Activated CD8-positive, alpha-beta T cell treated with anti-CD3 and anti-CD28 coated beads for 36 hours (primary cell): Measurements from ENCODE around the gene IL24. TPM values are rescaled to one million over a fixed set of nuclear protein-coding genes. Genes with fewer than 3 reads are reported as not detected.

Source experiments
- ATAC-seq: fragments of 200-7000 bp; cut with Tn5 transposase; one replicate; pipeline ENCODE4 v1.10.0; 2021; ENCODE audit warnings: mild to moderate bottlenecking, moderate library complexity
- CTCF ChIA-PET: fragments of 350-600 bp; sonication (Branson Sonifier 250); formaldehyde crosslinking; loops from one replicate; lab custom pipeline; 2021; ENCODE audit warnings: antibody characterized with exemption; lab: Charles Lee
- POLR2A ChIA-PET: fragments of 350-600 bp; sonication (Branson Sonifier 250); formaldehyde crosslinking; loops from one replicate; lab custom pipeline; 2021; ENCODE audit warnings: antibody characterized with exemption; lab: Charles Lee
- DNase-seq: peaks from one replicate; pipeline ENCODE4 v3.0.0-alpha.2; 2020
- H3K27ac Mint-ChIP-seq: one replicate; pipeline ENCODE4 v1.8.0; 2021; ENCODE audit warnings: mild to moderate bottlenecking, mixed read lengths
- H3K27me3 Mint-ChIP-seq: one replicate; pipeline ENCODE4 v1.8.0; 2021; ENCODE audit warnings: mixed read lengths
- H3K36me3 Mint-ChIP-seq: one replicate; pipeline ENCODE4 v1.8.0; 2021; ENCODE audit warnings: low read depth, mixed read lengths
- H3K4me1 Mint-ChIP-seq: one replicate; pipeline ENCODE4 v1.8.0; 2021; ENCODE audit warnings: low read depth, mixed read lengths
- H3K4me3 Mint-ChIP-seq: one replicate; pipeline ENCODE4 v1.8.0; 2021; ENCODE audit warnings: mild to moderate bottlenecking, moderate library complexity, mixed read lengths
- H3K9me3 Mint-ChIP-seq: one replicate; pipeline ENCODE4 v1.8.0; 2021; ENCODE audit warnings: mixed read lengths
- CTCF ChIP-seq: fragments of 200-600 bp; IDR thresholded peaks from one replicate; pipeline ENCODE4 v1.8.0; 2022; ENCODE audit warnings: antibody characterized with exemption, mild to moderate bottlenecking
- intact Hi-C: fragments of 100-400 bp; cut with micrococcal nuclease; formaldehyde crosslinking; loops from one replicate; pipeline ENCODE4 v1.10.0; 2022
- total RNA-seq, 2 experiments: library from RNA; stranded (reverse); gene quantifications; one replicate each; pipeline ENCODE4 v1.2.3, GENCODE V29; 2021

The IL24 gene
- total RNA-seq, 2 experiments from 2014 or later: 0.54 to 0.81 TPM

DNA sequence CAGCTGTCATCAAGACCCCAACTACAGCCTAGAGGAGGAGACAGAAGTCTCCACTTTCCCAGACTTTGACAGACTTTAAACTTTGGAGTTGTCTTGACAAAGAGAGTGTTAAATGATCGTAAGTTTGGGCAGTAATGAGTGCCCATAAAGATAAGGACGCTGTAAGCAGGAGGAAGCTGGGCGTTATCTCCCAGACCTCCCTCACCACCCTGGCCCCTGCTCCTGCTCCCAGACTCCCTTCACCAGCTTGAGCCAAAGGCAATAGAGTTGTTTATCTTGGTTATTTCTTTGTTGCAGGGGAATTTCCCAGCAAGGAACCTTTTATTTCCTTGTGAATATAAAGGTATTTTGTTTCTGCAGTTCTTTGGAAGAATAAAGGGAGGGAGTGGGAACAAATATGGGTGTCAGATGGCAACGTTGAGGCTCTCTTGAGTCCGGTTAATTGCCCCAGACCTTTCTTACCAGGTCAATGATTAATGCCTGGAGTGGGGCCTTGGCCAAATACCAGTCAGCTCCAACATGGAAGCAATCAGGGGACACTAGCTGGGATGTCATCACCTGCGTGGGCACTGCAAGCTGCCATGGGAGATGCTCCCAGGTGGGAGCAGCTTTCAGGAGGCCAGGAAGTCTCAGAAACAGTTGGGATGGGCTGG, 44.6 kb downstream of the IL24 start:
- intact Hi-C loops: no loop called here
- ATAC-seq (no peak), DNase-seq (no peak)
- Mint-ChIP-seq H3K27me3 (peaks cover 2% of the 10 kb centered on the region), H3K4me1 (no peaks in the 10 kb centered on the region), H3K4me3 (no peak overlapping the region), H3K27ac (no peak overlapping the region), H3K9me3 (no peaks in the 10 kb centered on the region), H3K36me3 (no peaks in the 10 kb centered on the region)
- CTCF ChIA-PET: interaction anchor here (0.8 to 4.7 kb wide), 9 partner anchors 10 to 132 kb away, joined by 3 to 35 read pairs (median 6); partner anchors contain the start of gene IL20
- POLR2A ChIA-PET: interaction anchor here (1.1 kb wide), 1 partner anchor 9 kb away, joined by 4 read pairs; no protein-coding TSS in a partner anchor
- TF ChIP-seq CTCF: no peak

- TF ChIP-seq CTCF: no peak
- no peaks in the 10 kb centered on the region for H3K4me1 Mint-ChIP-seq
- no peaks in the 10 kb centered on the region for H3K36me3 Mint-ChIP-seq
- no peaks in the 10 kb centered on the region for H3K9me3 Mint-ChIP-seq
- intact Hi-C loops: no loop called here
- ATAC-seq: no peak
- peaks cover 2% of the 10 kb centered on the region for H3K27me3 Mint-ChIP-seq
- DNase-seq: no peak
- H3K27ac Mint-ChIP-seq: no peak overlapping the region
- H3K4me3 Mint-ChIP-seq: no peak overlapping the region
- CTCF ChIA-PET: interaction anchor here (2.9 to 4.7 kb wide), 2 partner anchors 9 to 12 kb away, joined by 13 to 35 read pairs; no protein-coding TSS in a partner anchor
- POLR2A ChIA-PET: interaction anchor here (1.0 kb wide), 1 partner anchor 36 kb away, joined by 3 read pairs; no protein-coding TSS in a partner anchor
Measured at GRCh38 chr1:206944703-206945102, 47.5 kb downstream of the IL24 start.

GRCh38 chr1:206945779-206946178, 48.5 kb downstream of the IL24 start:
- Mint-ChIP-seq H3K36me3 (no peaks in the 10 kb centered on the region), H3K9me3 (no peaks in the 10 kb centered on the region), H3K27ac (no peak overlapping the region), H3K4me3 (no peak overlapping the region), H3K4me1 (no peaks in the 10 kb centered on the region), H3K27me3 (peaks cover 2% of the 10 kb centered on the region)
- ChIA-PET POLR2A (no interaction called here), CTCF (interaction anchor here (0.8 to 2.9 kb wide), 5 partner anchors 10 to 136 kb away, joined by 3 to 13 read pairs (median 4); no protein-coding TSS in a partner anchor)
- no peak for TF ChIP-seq CTCF
- intact Hi-C loops: no loop called here
- DNase-seq (no peak), ATAC-seq (no peak)

DNA sequence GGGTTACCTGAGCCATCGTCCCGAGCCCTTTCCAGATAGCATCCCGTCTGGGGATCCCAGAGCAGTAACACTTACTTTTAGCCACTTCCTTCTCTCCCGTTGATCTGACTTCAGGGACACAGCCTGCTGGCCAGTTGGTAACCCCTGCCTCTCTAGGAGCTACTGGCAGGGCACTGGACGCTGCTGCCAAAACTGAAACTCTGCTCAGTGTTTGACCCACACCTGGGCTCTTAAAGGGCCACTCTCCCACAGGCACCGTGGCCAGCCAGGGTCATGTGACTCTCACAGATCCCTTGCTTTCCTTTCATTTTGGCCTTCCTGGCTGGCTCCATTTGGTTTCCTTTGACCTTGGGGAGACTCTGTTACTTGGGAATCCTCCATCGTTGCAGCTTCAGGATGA, 49.0 kb downstream of the IL24 start, which contains the start of gene PIGR:
Gene PIGR, minus strand, starts transcription at position 206 of the 400 bp plus-strand sequence. CDS start 5,935 bp downstream, outside the sequence.
- no peak within 1 kb of the TSS for H3K4me3 Mint-ChIP-seq
- H3K36me3 Mint-ChIP-seq: no peaks in the 10 kb centered on the region
- no peak within 1 kb of the TSS for H3K27ac Mint-ChIP-seq
- ATAC-seq (no peak), DNase-seq (no peak)
- ChIA-PET CTCF (interaction anchor here (0.8 to 2.9 kb wide), 7 partner anchors 10 to 220 kb away, joined by 3 to 13 read pairs (median 5); partner anchors contain the start of gene IL20), POLR2A (interaction anchor here (0.7 kb wide), 1 partner anchor 365 kb away, joined by 3 read pairs; no protein-coding TSS in a partner anchor)
- no peaks in the 10 kb centered on the region for H3K4me1 Mint-ChIP-seq
- H3K27me3 Mint-ChIP-seq: peaks cover 2% of the 10 kb centered on the region
- H3K9me3 Mint-ChIP-seq: no peaks in the 10 kb centered on the region
- intact Hi-C loops: no loop called here
- no peak for TF ChIP-seq CTCF

- ChIA-PET POLR2A (interaction anchor here (1.3 kb wide), 1 partner anchor 17 kb away, joined by 3 read pairs; no protein-coding TSS in a partner anchor), CTCF (interaction anchor here (0.7 to 1.7 kb wide), 4 partner anchors 14 to 221 kb away, joined by 3 to 9 read pairs (median 4); partner anchors contain the start of gene IL20)
- Mint-ChIP-seq H3K9me3 (no peaks in the 10 kb centered on the region), H3K36me3 (no peaks in the 10 kb centered on the region), H3K27me3 (peaks cover 2% of the 10 kb centered on the region), H3K4me1 (no peaks in the 10 kb centered on the region), H3K4me3 (no peak overlapping the region), H3K27ac (no peak overlapping the region)
- ATAC-seq (no peak), DNase-seq (no peak)
- no peak for TF ChIP-seq CTCF
- intact Hi-C loops: no loop called here
Measured at GRCh38 chr1:206947255-206947654, 50.0 kb downstream of the IL24 start.
